ENCODE results near the gene SLC10A1.

SLC10A1 gene

GRCh38 chr14:69766984-69767368, 30.1 kb downstream of the SLC10A1 start, which contains the start of gene SRSF5:
TSS of gene SRSF5 (plus strand) at chr14:69767142. CDS start at chr14:69768157, 1,015 bp downstream.
- Histone ChIP-seq H3K9me3 (no peaks in the 10 kb centered on the region), H3K36me3 (peaks cover 46% of the 10 kb centered on the region), H3K27me3 (no peaks in the 10 kb centered on the region), H3K4me3 (ENCODE audit: low read depth, low read length) (peak within 1 kb of the TSS; percentile 100), H3K4me1 (no peaks in the 10 kb centered on the region)
- no peak for TF ChIP-seq CTCF (IDR thresholded peaks at IDR 0.05; ENCODE audit: low read depth, low read length)
- peak; percentile 94 for DNase-seq

- Histone ChIP-seq H3K4me3 (ENCODE audit: low read depth, low read length) (no peak overlapping the region), H3K4me1 (no peaks in the 10 kb centered on the region), H3K36me3 (peaks cover 16% of the 10 kb centered on the region), H3K27me3 (no peaks in the 10 kb centered on the region), H3K9me3 (no peaks in the 10 kb centered on the region)
- no peak for DNase-seq
- no peak for TF ChIP-seq CTCF (IDR thresholded peaks at IDR 0.05; ENCODE audit: low read depth, low read length)
These were observed 33.1 kb downstream of the SLC10A1 start for GRCh38 chr14:69763761-69764510.

- no peaks in the 10 kb centered on the region for H3K27me3 ChIP-seq
- H3K36me3 ChIP-seq = no peaks in the 10 kb centered on the region
- no peaks in the 10 kb centered on the region for H3K4me1 ChIP-seq
- H3K9me3 ChIP-seq = no peaks in the 10 kb centered on the region
- no peak overlapping the region for H3K4me3 ChIP-seq (ENCODE audit: low read depth, low read length)
- DNase-seq = no peak
- TF ChIP-seq CTCF (IDR thresholded peaks at IDR 0.05; ENCODE audit: low read depth, low read length) = no peak
These were observed 36.2 kb downstream of the SLC10A1 start for GRCh38 chr14:69760810-69761209.

GRCh38 chr14:69756298-69756697, 40.7 kb downstream of the SLC10A1 start:
- H3K36me3 ChIP-seq = no peaks in the 10 kb centered on the region
- no peak overlapping the region for H3K4me3 ChIP-seq (ENCODE audit: low read depth, low read length)
- TF ChIP-seq CTCF (IDR thresholded peaks at IDR 0.05; ENCODE audit: low read depth, low read length) = no peak

GRCh38 chr14:69755784-69756183, 41.3 kb downstream of the SLC10A1 start:
- no peak for DNase-seq
- TF ChIP-seq CTCF (IDR thresholded peaks at IDR 0.05; ENCODE audit: low read depth, low read length) = no peak
- Histone ChIP-seq H3K9me3 (no peaks in the 10 kb centered on the region), H3K36me3 (no peaks in the 10 kb centered on the region), H3K4me1 (no peaks in the 10 kb centered on the region), H3K27me3 (no peaks in the 10 kb centered on the region), H3K4me3 (ENCODE audit: low read depth, low read length) (no peak overlapping the region)

More at GRCh38 chr14:69756298-69756697, 40.7 kb downstream of the SLC10A1 start:
- Histone ChIP-seq H3K9me3 (no peaks in the 10 kb centered on the region), H3K4me1 (no peaks in the 10 kb centered on the region), H3K27me3 (no peaks in the 10 kb centered on the region)
- no peak for DNase-seq

- Histone ChIP-seq H3K4me1 (no peaks in the 10 kb centered on the region), H3K4me3 (ENCODE audit: low read depth, low read length) (no peak overlapping the region), H3K36me3 (no peaks in the 10 kb centered on the region), H3K27me3 (no peaks in the 10 kb centered on the region), H3K9me3 (no peaks in the 10 kb centered on the region)
- no peak for TF ChIP-seq CTCF (IDR thresholded peaks at IDR 0.05; ENCODE audit: low read depth, low read length)
- DNase-seq = no peak
These were observed 41.7 kb downstream of the SLC10A1 start for GRCh38 chr14:69755296-69755695.
